Fibroblast of gingiva (primary cell): Measurements from ENCODE around the gene NMUR1.

Experiments used
- DNase-seq: peaks from one replicate; pipeline ENCODE4 v3.0.0-alpha.2; 2011; ENCODE audit warnings: low read depth

Gene NMUR1

GRCh38 chr2:231525248-231526163, 4.7 kb downstream of the NMUR1 start:
- no peak for DNase-seq

DNA sequence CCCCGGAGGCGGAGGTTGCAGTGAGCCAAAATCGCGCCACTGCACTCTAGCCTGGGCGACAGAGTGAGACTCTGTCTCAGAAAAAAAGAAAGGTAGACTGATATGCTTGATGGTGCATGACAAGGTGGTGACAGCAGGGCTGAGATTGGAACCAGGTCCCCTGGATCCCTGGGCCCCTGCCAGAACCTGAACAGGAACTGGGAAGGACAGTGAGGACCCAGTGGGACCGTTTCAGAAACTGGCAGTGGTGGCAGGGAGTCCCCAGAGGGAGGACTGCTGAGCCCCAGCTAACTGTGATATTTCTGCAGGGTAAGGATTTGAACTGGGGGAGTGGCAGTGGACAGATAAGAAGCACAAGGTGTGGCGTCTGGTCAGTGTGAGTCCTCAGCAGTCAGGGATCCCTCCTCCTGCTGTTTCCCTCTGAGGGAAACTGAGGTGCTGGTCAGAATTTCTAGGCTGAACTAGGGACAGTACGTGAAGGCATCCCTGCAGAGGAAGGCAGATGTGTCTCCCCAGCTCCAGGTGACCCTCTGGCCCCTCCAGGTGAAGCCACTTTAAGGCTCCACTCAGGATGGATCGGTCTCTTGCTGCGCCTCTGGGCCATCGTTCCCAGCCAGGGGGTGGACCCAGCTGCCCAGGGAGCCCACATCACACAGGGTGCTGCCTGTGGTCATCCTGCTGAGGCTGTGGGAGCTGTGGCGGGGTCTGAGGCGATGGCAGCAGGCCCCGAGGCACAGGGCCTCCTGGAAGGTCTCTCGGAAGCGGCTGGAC, 5.6 kb downstream of the NMUR1 start:
- no peak for DNase-seq

DNA sequence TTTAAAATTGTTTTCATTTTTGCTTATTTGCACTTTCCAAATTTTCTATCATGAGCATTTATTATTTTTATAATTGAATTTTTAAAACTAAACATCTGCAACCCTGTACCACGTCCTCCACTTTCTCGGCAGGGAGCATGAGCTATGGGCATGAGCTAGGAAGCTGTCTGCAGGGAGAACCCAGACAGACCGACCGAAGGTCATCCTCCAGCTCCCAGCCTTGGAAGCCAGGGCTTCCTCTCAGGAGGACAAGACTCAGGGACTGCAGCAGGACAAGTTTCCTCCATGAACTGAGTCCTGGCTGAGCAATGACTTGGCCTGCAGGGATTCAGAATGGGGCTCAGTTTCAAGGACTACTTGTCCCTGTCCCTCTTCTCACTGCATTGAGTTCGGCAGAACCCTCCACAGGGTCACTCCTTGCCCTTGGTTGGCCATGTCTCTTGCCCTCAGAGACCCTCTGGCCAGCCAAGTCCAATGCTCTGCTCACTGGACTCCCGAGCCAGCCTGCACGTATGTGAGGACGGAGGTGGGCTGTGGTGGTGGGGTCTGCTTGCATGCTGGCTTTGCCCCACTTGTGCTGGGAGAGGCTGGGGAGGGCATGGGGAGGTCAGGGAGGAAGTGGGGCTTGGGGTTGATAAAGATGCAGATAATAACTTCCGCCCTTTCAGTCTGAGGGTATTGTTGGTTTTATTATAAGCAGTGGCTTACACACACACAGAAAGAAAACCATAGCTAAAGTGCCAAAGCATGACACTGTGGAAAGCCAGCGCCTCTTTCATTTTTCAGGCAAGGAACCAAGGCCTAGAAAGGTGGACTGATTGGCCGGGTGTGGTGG, 6.6 kb downstream of the NMUR1 start:
- no peak for DNase-seq

DNA sequence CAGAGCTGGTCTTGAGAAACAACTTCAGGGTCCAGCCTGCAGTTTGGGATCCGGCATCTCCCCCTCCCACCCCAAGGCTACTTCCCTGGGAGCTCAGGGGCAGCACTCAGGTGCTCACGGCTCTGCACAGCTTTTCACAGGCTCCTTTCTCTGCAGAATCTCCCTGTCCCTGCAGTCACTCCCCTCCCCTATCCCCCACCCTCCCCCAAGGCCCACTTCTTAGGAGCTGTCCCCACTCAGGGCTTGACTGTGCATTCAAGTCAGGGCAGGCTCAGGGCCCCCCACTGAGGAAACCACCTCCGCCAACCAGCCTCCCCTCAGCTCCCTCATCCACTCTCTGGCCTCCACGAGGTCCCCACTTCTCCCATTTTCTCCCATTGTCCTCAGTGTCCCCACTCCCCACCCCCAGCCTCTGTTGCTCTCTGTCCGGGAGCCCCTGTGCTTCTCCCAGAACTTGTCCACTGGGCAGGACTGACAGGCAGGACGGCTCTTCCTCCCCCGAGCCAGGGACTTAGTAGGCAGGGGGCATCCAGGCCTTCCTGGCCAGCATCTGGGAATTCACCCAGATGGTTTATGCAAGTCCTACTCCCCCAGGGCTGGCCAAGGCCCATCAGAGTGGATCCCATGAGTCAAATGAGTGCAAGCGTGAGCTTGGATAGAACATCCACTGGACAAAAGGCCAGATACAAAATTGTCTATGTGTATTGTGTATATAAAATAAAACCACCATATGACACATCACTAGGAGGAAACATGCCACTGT, 7.6 kb downstream of the NMUR1 start:
- DNase-seq: peak; percentile 48

DNA sequence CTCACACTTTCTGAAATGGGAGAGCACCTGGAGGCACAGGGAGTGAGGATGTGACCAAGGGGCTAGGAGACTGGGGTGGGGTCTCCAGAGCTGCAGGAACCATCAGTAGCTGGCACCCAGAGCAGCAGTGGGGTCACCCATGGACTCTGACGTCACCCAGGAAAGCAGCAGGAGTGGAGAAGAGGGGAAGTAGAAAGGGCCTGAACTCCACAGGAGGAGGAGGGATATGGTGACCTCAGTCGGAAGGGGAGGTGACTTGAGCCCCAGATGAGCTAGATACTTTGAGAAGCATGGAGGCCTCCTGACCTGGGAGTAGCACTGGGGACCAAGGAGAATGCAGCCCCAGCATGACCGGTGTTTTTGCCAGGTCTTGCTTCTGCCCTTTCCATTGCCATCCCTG, 8.8 kb downstream of the NMUR1 start:
- no peak for DNase-seq

DNA sequence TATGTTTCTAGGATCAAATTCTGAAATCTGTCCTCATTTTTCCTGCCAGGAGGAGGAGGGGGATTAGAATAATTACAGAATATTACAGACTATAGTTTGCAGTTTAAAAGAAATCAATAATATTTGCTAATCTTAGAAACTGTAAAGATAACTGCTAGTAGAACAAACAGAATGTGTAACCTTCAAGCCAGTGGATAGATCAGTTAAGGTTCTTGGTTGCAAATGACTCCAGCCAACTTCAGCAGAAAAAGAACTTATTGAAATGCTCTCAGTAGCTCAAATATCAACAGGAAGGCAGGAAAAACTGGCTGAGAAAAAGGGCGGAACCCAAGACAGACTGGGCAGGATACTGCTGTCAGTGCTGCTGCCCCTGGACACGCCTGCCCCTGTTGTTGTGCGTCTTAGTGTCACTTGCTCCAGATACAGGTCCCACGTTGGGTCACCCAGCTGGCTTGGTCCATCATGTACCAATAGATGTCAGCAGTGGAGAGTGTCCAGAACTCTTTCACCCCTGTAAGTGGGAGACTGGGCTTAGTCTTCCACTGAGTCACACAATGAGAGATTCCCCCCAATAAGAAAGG, 10.2 kb downstream of the NMUR1 start:
- DNase-seq: no peak

DNA sequence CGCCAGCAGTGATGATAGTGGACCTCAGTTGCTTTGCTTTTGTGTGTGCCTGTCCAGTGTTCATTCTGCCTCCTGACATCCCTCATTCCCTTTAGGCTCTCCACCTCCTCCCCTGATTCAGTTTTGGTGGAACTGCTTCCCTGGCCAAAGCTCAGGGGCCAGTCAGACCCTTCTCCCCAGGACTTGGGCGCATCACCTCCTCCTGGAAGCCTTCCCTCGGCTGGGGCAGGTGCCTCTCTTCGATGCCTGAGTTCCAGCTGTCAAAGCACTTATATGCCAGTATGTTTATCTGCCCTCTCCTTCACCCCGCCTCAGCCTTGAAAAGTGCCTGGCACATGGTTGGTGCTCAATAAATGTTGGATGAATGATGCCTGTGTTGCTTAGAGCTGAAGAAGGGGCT, 11.5 kb downstream of the NMUR1 start:
- no peak for DNase-seq

DNA sequence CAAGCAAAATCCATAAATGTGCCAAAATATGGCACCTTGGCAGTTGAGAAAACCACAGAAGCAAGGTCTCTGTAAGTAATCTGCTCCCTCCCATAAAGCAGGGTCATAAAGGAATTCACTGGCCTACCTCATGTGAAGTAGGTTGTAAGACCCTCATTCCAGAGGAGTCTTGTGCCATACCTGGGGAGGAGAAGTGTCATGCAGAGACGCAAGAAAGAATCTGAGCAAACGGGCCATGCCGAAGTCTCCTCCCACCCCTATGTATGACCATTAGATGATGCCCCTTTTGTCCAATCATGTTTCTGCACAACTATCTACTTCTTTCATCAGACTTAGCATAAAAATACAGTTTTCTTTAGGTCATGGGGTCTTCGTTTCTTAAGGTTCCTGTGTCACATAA, 14.6 kb downstream of the NMUR1 start:
- DNase-seq: no peak

- DNase-seq: no peak
Measured at GRCh38 chr2:231514951-231515297, 15.3 kb downstream of the NMUR1 start.

DNA sequence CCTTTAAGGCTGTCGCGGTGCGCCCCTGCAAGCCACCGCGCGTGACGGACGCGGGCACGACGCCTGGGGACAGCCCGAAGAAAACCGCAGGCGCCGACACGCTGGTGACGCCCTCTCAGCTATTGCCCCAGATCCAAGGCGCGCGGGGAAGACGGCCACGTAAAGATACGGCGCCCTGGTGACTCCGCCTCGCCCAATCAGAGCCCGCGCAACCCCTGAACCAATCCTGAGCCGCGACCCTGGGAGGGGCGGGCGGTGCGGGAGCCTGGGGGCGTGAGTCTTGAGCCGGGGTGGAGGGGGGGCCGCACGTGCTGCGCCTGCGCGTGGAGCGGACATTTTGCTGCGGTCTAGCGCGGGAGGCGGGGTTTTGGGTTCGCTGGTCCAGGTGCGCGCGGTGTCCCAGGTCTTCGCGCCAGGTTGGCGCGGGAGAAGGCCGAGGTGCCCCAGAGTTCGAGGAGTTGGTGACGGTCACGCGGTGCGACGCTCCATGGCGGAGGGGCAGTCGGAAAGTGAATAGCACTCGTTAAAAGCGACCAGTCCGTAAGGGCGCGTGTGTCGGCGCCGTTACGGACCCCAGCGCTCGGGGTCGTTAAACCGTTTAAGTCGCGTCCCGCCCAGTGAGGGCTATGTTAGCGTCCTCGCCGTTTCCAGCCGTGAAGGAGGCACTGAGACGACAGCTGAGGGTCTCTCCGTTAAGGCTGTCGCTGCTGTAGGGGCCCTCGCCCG, 15.9 kb downstream of the NMUR1 start:
- peak; percentile 96 for DNase-seq

- DNase-seq: no peak
Measured at GRCh38 chr2:231513746-231514224, 16.5 kb downstream of the NMUR1 start.

DNA sequence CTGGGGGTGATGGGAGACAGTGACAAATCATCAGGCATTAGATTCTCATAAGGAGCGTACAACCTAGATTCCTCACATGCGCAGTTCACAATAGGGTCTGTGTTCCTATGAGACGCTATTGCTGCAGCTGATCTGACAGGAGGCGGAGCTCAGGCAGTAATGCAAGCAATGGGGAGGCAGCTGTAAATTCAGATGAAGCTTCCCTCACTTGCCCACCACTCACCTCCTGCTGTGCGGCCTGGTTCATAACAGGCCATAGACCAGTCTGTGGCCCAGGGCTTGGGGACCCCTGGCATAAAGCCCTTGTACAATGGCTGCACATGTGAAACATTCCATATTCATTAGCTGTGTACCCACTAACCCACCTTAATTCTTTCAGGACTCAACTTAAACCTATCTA, 18.0 kb downstream of the NMUR1 start:
- no peak for DNase-seq

DNA sequence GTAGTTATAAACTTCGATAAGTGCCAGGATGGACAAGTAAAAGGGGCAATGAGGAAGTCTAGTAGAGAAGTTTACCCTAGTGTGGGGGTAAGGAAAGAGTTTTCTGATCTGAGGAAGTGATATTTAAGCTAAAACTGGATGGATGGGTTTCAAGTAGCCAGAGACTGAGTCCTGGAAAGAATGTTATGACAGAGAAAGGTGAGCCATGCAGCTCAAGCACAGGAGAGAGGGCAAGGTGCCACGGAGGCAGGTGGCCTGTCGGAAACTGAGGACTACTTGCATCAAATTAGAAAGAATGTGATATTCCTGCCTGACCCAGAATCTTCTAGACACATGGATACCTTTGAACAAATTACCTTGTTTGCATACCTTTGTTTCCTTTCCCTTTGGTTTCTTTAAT, 26.5 kb downstream of the NMUR1 start:
- DNase-seq: no peak

GRCh38 chr2:231502596-231502995, 27.6 kb downstream of the NMUR1 start:
- no peak for DNase-seq

DNA sequence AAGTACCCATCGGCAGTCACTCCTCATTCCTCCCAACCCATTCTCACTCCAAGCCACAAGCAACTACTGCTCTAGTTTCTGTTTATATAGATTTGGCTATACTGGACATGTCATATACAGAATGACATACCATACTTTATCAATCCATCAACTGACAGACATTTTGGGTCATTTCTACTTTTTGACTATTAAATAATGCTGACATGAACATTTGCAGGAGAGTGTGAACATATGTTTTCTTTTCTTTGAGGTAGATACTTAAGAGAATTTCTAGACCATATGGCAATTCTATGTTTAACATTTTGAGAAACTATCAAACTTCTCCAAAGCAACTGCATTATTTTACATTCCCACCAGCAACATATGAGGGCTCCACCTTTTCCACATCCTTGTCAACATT, 32.6 kb downstream of the NMUR1 start:
- no peak for DNase-seq

GRCh38 chr2:231494669-231495068, 35.6 kb downstream of the NMUR1 start:
- DNase-seq: no peak

DNA sequence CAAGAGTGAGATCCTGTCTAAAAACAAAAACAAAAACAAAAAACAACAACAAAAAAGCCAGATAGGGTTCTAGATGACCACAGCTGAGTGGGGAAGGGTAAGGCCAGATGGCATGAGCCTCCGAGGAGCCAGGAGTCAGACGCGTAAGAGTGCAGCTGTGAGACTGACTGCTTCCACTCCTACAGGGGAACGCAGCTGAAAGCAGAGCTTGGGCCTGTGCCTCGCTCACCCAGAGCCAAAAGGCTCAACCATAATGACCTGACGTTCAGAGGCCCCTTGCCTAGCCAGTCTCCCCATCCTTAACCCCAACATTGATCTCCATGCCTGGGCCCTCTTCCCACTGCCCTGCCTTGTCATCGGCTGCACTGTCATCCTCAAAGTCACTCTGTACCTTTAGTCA, 39.4 kb downstream of the NMUR1 start:
- DNase-seq: no peak

DNA sequence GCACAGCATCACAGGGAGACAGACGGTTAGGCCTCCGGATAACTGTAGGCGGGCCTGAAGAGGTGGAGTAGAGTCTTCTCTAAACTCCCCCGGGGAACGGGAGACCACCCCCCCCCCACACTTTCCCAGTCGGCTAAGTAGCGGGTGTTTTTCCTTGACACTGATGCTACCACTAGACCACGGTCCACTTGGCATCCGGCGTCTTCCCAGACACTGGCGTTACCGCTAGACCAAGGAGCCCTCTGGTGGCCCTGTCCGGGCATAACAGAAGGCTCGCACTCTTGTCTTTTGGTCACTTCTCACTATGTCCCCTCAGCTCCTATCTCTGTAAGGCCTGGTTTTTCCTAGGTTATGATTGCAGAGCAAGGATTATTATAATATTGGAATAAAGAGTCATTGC, 40.3 kb downstream of the NMUR1 start:
- DNase-seq: no peak

DNA sequence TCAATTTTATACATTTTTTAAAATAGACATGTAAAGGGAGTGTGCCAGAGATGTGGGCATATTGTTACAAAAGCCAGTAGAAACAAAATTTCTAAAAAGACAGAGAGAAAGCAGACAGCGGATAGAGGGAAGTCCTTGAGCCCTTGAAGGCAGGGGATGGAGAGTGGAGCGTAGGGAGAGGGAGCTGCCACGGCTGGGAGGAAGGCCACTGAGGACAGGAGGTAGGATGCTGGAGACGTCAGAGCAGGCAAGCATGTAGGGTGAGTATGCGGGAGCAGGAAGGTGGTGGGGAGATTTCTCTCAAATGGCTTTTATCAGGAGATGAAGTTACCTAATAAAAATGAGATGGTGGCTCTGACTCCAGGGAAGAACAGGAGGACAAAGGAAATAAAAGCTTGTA, 41.9 kb downstream of the NMUR1 start:
- DNase-seq: no peak

- DNase-seq: no peak
Measured at GRCh38 chr2:231486851-231487596, 43.2 kb downstream of the NMUR1 start.
